ENCODE data around the gene FAAP24.
"Not testable (repeated sequence)": the region's sequence is repeated elsewhere in the genome, so short reads cannot be mapped to it uniquely, and the experiment has no call there.

DNA sequence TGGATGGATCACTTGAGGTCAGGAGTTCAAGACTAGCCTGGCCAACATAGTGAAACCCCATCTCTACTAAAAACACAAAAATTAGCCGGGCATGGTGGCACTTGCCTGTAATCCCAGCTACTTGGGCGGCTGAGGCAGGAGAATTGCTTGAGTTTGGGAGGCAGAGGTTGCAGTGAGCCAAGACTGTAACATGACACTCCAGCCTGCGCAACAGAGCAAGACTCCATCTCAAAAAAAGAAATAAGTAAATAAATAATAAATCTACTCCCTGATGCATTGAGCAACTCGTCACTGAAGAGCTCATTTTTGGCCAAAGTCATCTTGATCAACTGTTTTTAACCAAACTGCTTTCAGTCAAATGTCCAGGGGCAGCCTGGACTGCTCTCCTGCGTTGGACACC is 30.8 kb upstream of the FAAP24 start:
- not testable (repeated sequence) for TF ChIP-seq ZNF274 (IDR thresholded peaks at IDR 0.05; ENCODE audit: low read depth, low read length); SUZ12 (IDR thresholded peaks at IDR 0.05; ENCODE audit: extremely low read depth, insufficient read depth, insufficient read length); YY1 (IDR thresholded peaks at IDR 0.05; ENCODE audit: insufficient read depth, insufficient read length)
